ENCODE measurements around the gene MBD6. TPM values are rescaled to one million over a fixed set of nuclear protein-coding genes. Genes with fewer than 3 reads are reported as not detected.

The MBD6 gene
- total RNA-seq, 1 donor from 2014 or later: 99.0 TPM

- no peak overlapping the region for H3K27ac Mint-ChIP-seq (ENCODE audit: unreplicated experiment)
- H3K4me3 Mint-ChIP-seq (ENCODE audit: unreplicated experiment): peak overlapping the region; percentile 67
Observed at GRCh38 chr12:57487055-57487596, 35.5 kb upstream of the MBD6 start.

GRCh38 chr12:57487597-57488401 lies 34.8 kb upstream of the MBD6 start, which contains the start of gene MARS1:
Gene MARS1, plus strand, starts transcription at chr12:57488068. Its CDS starts 23 bp downstream, at chr12:57488091.
- no peaks in the 10 kb centered on the region for H3K9me3 Mint-ChIP-seq (ENCODE audit: unreplicated experiment)
- peaks cover 4% of the 10 kb centered on the region for H3K27me3 Mint-ChIP-seq (ENCODE audit: unreplicated experiment)
- TF ChIP-seq CTCF (IDR thresholded peaks at IDR 0.05; ENCODE audit: unreplicated experiment): no peak
- DNase-seq (ENCODE audit: low spot score): peak; percentile 82
- peak within 1 kb of the TSS; percentile 98 for H3K4me3 Mint-ChIP-seq (ENCODE audit: unreplicated experiment)
- H3K27ac Mint-ChIP-seq (ENCODE audit: unreplicated experiment): peak within 1 kb of the TSS; percentile 96
- peaks cover 38% of the 10 kb centered on the region for H3K36me3 Mint-ChIP-seq (ENCODE audit: low read depth, unreplicated experiment)
- H3K4me1 Mint-ChIP-seq (ENCODE audit: unreplicated experiment): peaks cover 12% of the 10 kb centered on the region

More at GRCh38 chr12:57487055-57487596, 35.5 kb upstream of the MBD6 start:
- Mint-ChIP-seq H3K36me3 (ENCODE audit: low read depth, unreplicated experiment) (peaks cover 33% of the 10 kb centered on the region), H3K9me3 (ENCODE audit: unreplicated experiment) (no peaks in the 10 kb centered on the region), H3K27me3 (ENCODE audit: unreplicated experiment) (peaks cover 3% of the 10 kb centered on the region), H3K4me1 (ENCODE audit: unreplicated experiment) (peaks cover 12% of the 10 kb centered on the region)
- no peak for TF ChIP-seq CTCF (IDR thresholded peaks at IDR 0.05; ENCODE audit: unreplicated experiment)
- DNase-seq (ENCODE audit: low spot score): no peak

DNA sequence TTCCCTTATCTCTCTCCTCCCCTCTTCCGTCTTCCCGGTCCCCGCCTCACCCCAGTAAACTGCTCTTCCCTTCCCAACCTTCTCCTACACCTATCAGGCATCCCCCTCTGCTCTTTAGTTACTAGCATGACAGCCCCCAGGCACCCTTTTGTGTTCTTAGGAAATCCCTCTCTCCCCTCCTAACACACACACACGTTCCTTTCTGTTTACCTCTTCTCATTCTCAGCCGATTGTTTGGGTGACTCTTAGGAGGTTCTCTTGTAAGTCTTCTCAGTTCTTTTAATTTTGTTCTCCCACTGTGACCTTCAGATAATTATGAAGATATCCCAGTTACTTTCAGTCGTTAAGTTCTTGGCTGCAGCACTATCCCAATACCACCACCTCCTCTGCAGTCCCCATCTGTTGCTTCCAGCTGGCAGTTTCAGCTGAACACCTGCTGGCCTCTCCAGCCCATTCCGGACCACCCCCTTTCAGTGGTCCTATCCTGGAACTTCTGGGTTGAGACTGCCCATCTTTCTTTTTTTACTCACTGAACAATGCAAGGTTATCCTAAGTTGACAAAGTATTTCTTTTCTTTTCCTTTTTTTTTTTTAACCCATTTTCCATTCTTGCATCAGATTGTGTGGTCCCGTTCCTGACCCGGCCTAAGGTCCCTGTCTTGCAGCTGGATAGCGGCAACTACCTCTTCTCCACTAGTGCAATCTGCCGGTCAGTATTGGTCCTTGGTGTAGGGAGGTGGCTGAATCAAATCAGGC lies 34.0 kb upstream of the MBD6 start:
- Mint-ChIP-seq H3K4me3 (ENCODE audit: unreplicated experiment) (peak overlapping the region; percentile 98), H3K36me3 (ENCODE audit: low read depth, unreplicated experiment) (peaks cover 37% of the 10 kb centered on the region), H3K27me3 (ENCODE audit: unreplicated experiment) (peaks cover 4% of the 10 kb centered on the region), H3K27ac (ENCODE audit: unreplicated experiment) (peak overlapping the region; percentile 96), H3K9me3 (ENCODE audit: unreplicated experiment) (no peaks in the 10 kb centered on the region), H3K4me1 (ENCODE audit: unreplicated experiment) (peaks cover 12% of the 10 kb centered on the region)
- TF ChIP-seq CTCF (IDR thresholded peaks at IDR 0.05; ENCODE audit: unreplicated experiment): no peak
- no peak for DNase-seq (ENCODE audit: low spot score)

GRCh38 chr12:57489157-57489641 lies 33.4 kb upstream of the MBD6 start:
- no peak for TF ChIP-seq CTCF (IDR thresholded peaks at IDR 0.05; ENCODE audit: unreplicated experiment)
- Mint-ChIP-seq H3K36me3 (ENCODE audit: low read depth, unreplicated experiment) (peaks cover 37% of the 10 kb centered on the region), H3K27me3 (ENCODE audit: unreplicated experiment) (peaks cover 4% of the 10 kb centered on the region), H3K9me3 (ENCODE audit: unreplicated experiment) (no peaks in the 10 kb centered on the region), H3K4me3 (ENCODE audit: unreplicated experiment) (peak overlapping the region; percentile 98), H3K27ac (ENCODE audit: unreplicated experiment) (peak overlapping the region; percentile 14), H3K4me1 (ENCODE audit: unreplicated experiment) (peaks cover 12% of the 10 kb centered on the region)
- no peak for DNase-seq (ENCODE audit: low spot score)

Data from endothelial cell (in vitro differentiated cells).